IMR-90 (cell line): ENCODE measurements around the gene MYOM1. TPM values are rescaled to one million over a fixed set of nuclear protein-coding genes. Genes with fewer than 3 reads are reported as not detected.

Source experiments
- ATAC-seq: fragments of 200-7000 bp; cut with Tn5 transposase; 2 replicates; pipeline ENCODE4 v1.9.1; 2020; ENCODE audit warnings: low read depth, mild to moderate bottlenecking, moderate library complexity
- BruUV-seq: library from RNA; stranded (reverse); fragments of 400-500 nt; replicated peaks from 2 replicates; lab custom pipeline; 2021; lab: Mats Ljungman, UMichigan
- CTCF ChIA-PET: fragments of 300-600 bp; formaldehyde crosslinking; extraction: SDS; loops from one replicate; lab custom pipeline; 2021; ENCODE audit warnings: antibody characterized with exemption; lab: Yijun Ruan, JAX
- POLR2A ChIA-PET: fragments of 300-600 bp; sonication (Branson Sonifier 250); formaldehyde crosslinking; loops from one replicate; lab custom pipeline; 2022; ENCODE audit warnings: antibody characterized with exemption; ENCODE audit not compliant: unreplicated experiment; lab: Charles Lee
- DNase-seq: peaks from one replicate; pipeline ENCODE4 v3.0.0; 2013
- H2AFZ ChIP-seq: replicated peaks from 2 replicates; pipeline ENCODE3; 2013; ENCODE audit warnings: low read length, mild to moderate bottlenecking; ENCODE audit not compliant: poor library complexity
- H2AK5ac ChIP-seq: 2 replicates; pipeline ENCODE4 v1.6.1; 2013; ENCODE audit warnings: low read depth, low read length, inconsistent platforms
- H2AK9ac ChIP-seq: replicated peaks from 2 replicates; pipeline ENCODE3; 2013; ENCODE audit warnings: mild to moderate bottlenecking, low read depth, low read length, moderate library complexity; ENCODE audit not compliant: poor library complexity
- H2BK120ac ChIP-seq: 2 replicates; pipeline ENCODE4 v1.6.1; 2013; ENCODE audit warnings: low read depth, low read length, inconsistent platforms
- H2BK15ac ChIP-seq: 3 replicates; pipeline ENCODE4 v1.6.1; 2013; ENCODE audit warnings: low read depth, low read length, inconsistent platforms
- H2BK20ac ChIP-seq: 2 replicates; pipeline ENCODE4 v1.6.1; 2013; ENCODE audit warnings: low read depth, mild to moderate bottlenecking, inconsistent platforms, low read length, moderate library complexity
- H2BK5ac ChIP-seq: 2 replicates; pipeline ENCODE4 v1.6.1; 2013; ENCODE audit warnings: mild to moderate bottlenecking, low read depth, low read length, inconsistent platforms; ENCODE audit not compliant: poor library complexity, severe bottlenecking
- H3K14ac ChIP-seq: replicated peaks from 2 replicates; pipeline ENCODE4 v1.6.1; 2013; ENCODE audit warnings: low read depth, low read length, inconsistent platforms
- H3K18ac ChIP-seq: 2 replicates; pipeline ENCODE4 v1.6.1; 2013; ENCODE audit warnings: low read depth, low read length, control low read depth
- H3K23ac ChIP-seq: 2 replicates; pipeline ENCODE4 v1.6.1; 2013; ENCODE audit warnings: low read depth, low read length, inconsistent platforms
- H3K27ac ChIP-seq: 2 replicates; pipeline ENCODE4 v1.5.1; 2013; ENCODE audit warnings: mild to moderate bottlenecking, control low read depth, low read length; ENCODE audit not compliant: insufficient read depth
- H3K27me3 ChIP-seq: 2 replicates; pipeline ENCODE4 v1.6.1; 2013; ENCODE audit warnings: low read length; ENCODE audit not compliant: control insufficient read depth, insufficient read depth
- H3K36me3 ChIP-seq: 2 replicates; pipeline ENCODE4 v1.6.1; 2013; ENCODE audit warnings: low read length, mixed read lengths; ENCODE audit not compliant: control insufficient read depth, insufficient read depth
- H3K4ac ChIP-seq: 2 replicates; pipeline ENCODE4 v1.6.1; 2013; ENCODE audit warnings: low read depth, low read length, inconsistent platforms
- H3K4me1 ChIP-seq: 2 replicates; pipeline ENCODE4 v1.6.1; 2013; ENCODE audit warnings: low read length, mixed read lengths; ENCODE audit not compliant: control insufficient read depth, insufficient read depth
- H3K4me2 ChIP-seq: 2 replicates; pipeline ENCODE4 v1.6.1; 2013; ENCODE audit warnings: low read depth, mild to moderate bottlenecking, control low read depth, low read length, moderate library complexity
- H3K4me3 ChIP-seq: 2 replicates; pipeline ENCODE4 v1.5.1; 2013; ENCODE audit warnings: low read depth, mild to moderate bottlenecking, control low read depth, low read length, moderate library complexity; ENCODE audit not compliant: insufficient read depth
- H3K56ac ChIP-seq: 2 replicates; pipeline ENCODE4 v1.6.1; 2013; ENCODE audit warnings: low read length, inconsistent platforms; ENCODE audit not compliant: insufficient read depth; ENCODE audit errors: extremely low read depth
- H3K79me1 ChIP-seq, 2 experiments: 2 replicates each; pipeline ENCODE4 v1.6.1; 2013; ENCODE audit warnings: low read length in 2 of 2, inconsistent platforms in 1 of 2, low read depth in 1 of 2
- H3K9ac ChIP-seq: 2 replicates; pipeline ENCODE4 v1.6.1; 2013; ENCODE audit warnings: low read depth, low read length, control low read depth
- H3K9me1 ChIP-seq: 2 replicates; pipeline ENCODE4 v1.6.1; 2013; ENCODE audit warnings: low read length, inconsistent platforms; ENCODE audit not compliant: insufficient read depth
- H3K9me3 ChIP-seq: 2 replicates; pipeline ENCODE4 v1.6.1; 2013; ENCODE audit warnings: low read length; ENCODE audit not compliant: control insufficient read depth, insufficient read depth
- H4K20me1 ChIP-seq: 2 replicates; pipeline ENCODE4 v1.6.1; 2013; ENCODE audit warnings: low read length, inconsistent platforms; ENCODE audit not compliant: insufficient read depth
- H4K5ac ChIP-seq: 2 replicates; pipeline ENCODE4 v1.6.1; 2013; ENCODE audit warnings: mild to moderate bottlenecking, low read depth, low read length, control low read depth
- H4K8ac ChIP-seq, 2 experiments: 2 replicates each; pipeline ENCODE4 v1.6.1; 2013; ENCODE audit warnings: low read depth in 2 of 2, low read length in 2 of 2, control low read depth in 1 of 2, inconsistent platforms in 1 of 2
- H4K91ac ChIP-seq: 2 replicates; pipeline ENCODE4 v1.6.1; 2013; ENCODE audit warnings: low read depth, low read length, inconsistent platforms; ENCODE audit not compliant: insufficient read depth
- MAFK ChIP-seq: IDR thresholded peaks from 2 replicates; pipeline ENCODE4 v1.6.1; 2012; ENCODE audit warnings: low read depth, low read length, improper control_type of control experiment
- WGBS, 2 experiments: methylation state at CpG; one replicate each; pipeline versions ENCODE4 v1.1.5 to v1.1.7; 2013; ENCODE audit warnings: missing lambda C conversion rate in 2 of 2; ENCODE audit not compliant: insufficient read length in 1 of 2; ENCODE audit errors: extremely low coverage in 2 of 2; 5-methylcytosine and 5-hydroxymethylcytosine counted together
- dilution Hi-C: fragments of 300-500 bp; cut with HindIII; formaldehyde crosslinking; loops from one replicate; pipeline ENCODE4 v1.14.3; 2018; ENCODE audit warnings: low sequenced_read_pairs; ENCODE audit not compliant: unreplicated experiment
- in situ Hi-C: fragments of 300-500 bp; cut with MboI; formaldehyde crosslinking; loops from 3 replicates; pipeline ENCODE4 v1.14.3; 2019; ENCODE audit warnings: low sequenced_read_pairs, inconsistent platforms, mixed read lengths
- intact Hi-C: fragments of 100-400 bp; cut with micrococcal nuclease; formaldehyde crosslinking; loops from 2 replicates; pipeline ENCODE4 v1.10.0; 2022
- polyA plus RNA-seq, 3 experiments: library from polyadenylated mRNA; depleted of rRNA; stranded (reverse); fragments of >200 nt; gene quantifications; 2 replicates each; pipeline ENCODE4 v1.2.3, GENCODE V29; 2012; ENCODE audit warnings: low replicate concordance in 1 of 3
- total RNA-seq: library from RNA; depleted of rRNA; stranded (reverse); fragments of >200 nt; gene quantifications from 2 replicates; pipeline ENCODE4 v1.2.3, GENCODE V29; 2012

The MYOM1 gene
- total and polyA plus RNA-seq, 2 of the 4 experiments (the other 2 are of a cell fraction), result under 0.01 to 0.10 TPM

DNA sequence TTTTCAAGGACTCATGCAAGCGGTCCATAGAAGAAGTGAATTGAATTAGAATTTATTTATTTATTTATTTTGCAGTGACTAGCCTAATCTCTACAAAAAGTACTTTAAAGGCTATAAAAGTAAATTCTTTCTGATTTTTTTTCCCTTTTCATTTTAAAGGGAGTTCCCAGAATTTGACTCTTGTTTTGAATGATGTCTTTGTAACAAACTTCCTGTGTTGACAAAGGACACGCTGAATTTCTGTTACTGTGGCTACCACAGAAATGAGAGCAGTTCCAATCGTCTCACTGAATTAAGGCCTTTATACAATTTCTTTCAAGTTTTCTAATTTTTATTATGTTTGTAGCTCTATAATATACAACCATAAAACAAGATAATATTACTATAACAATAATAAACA is 160.5 kb downstream of the MYOM1 start:
- H3K79me1 ChIP-seq, result no peaks in the 10 kb centered on the region
- no peak for ATAC-seq
- no peak overlapping the region for H3K4me3 ChIP-seq
- no CpG with 5 or more reads among the region's 3 CpGs for WGBS, 2 experiments
- no peak overlapping the region for H4K8ac ChIP-seq
- no peak overlapping the region for H3K4me2 ChIP-seq
- H3K27ac ChIP-seq, result no peak overlapping the region
- no peak overlapping the region for H3K9ac ChIP-seq
- no peaks in the 10 kb centered on the region for H4K20me1 ChIP-seq
- H2BK5ac ChIP-seq, result no peak overlapping the region
- no peak overlapping the region for H3K23ac ChIP-seq
- POLR2A ChIA-PET, result no interaction called here
- no peak for TF ChIP-seq MAFK
- no peak overlapping the region for H3K4ac ChIP-seq
- no peak overlapping the region for H4K5ac ChIP-seq
- H2BK15ac ChIP-seq, result no peak overlapping the region
- H3K56ac ChIP-seq, result no peak overlapping the region
- no peaks in the 10 kb centered on the region for H3K9me3 ChIP-seq
- H2AK9ac ChIP-seq, result no peak overlapping the region
- no peak overlapping the region for H2BK20ac ChIP-seq
- no peak overlapping the region for H3K14ac ChIP-seq
- no peak overlapping the region for H4K91ac ChIP-seq
- in situ Hi-C loops, result no loop called here
- intact Hi-C loops, result no loop called here
- peaks cover 5% of the 10 kb centered on the region; the same call in 1 of the 2 replicates for H3K9me1 ChIP-seq
- no peak overlapping the region for H2AK5ac ChIP-seq
- peaks cover 2% of the 10 kb centered on the region; the same call in 1 of the 2 replicates for H3K4me1 ChIP-seq
- DNase-seq, result no peak
- H3K36me3 ChIP-seq, result no peaks in the 10 kb centered on the region
- CTCF ChIA-PET, result no interaction called here
- no peak overlapping the region for H2AFZ ChIP-seq
- no peak overlapping the region for H2BK120ac ChIP-seq
- no TSS peak for BruUV-seq
- H3K27me3 ChIP-seq, result peaks cover 10% of the 10 kb centered on the region
- no peak overlapping the region for H3K18ac ChIP-seq
- dilution Hi-C loops, result no loop called here
